Measurements from ENCODE around the gene PPP2R5C.

- TF ChIP-seq, protein P1, sequence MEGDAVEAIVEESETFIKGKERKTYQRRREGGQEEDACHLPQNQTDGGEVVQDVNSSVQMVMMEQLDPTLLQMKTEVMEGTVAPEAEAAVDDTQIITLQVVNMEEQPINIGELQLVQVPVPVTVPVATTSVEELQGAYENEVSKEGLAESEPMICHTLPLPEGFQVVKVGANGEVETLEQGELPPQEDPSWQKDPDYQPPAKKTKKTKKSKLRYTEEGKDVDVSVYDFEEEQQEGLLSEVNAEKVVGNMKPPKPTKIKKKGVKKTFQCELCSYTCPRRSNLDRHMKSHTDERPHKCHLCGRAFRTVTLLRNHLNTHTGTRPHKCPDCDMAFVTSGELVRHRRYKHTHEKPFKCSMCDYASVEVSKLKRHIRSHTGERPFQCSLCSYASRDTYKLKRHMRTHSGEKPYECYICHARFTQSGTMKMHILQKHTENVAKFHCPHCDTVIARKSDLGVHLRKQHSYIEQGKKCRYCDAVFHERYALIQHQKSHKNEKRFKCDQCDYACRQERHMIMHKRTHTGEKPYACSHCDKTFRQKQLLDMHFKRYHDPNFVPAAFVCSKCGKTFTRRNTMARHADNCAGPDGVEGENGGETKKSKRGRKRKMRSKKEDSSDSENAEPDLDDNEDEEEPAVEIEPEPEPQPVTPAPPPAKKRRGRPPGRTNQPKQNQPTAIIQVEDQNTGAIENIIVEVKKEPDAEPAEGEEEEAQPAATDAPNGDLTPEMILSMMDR (IDR thresholded peaks at IDR 0.05; ENCODE audit: borderline replicate concordance, extremely low read depth, low read length, poor library complexity, severe bottlenecking): no peak
- TF ChIP-seq EZH2 (IDR thresholded peaks at IDR 0.05; ENCODE audit: borderline replicate concordance, low read depth, low read length, severe bottlenecking): no peak
These were observed 5.8 kb upstream of the PPP2R5C start for GRCh38 chr14:101755591-101756324.

All from DND-41 (cell line).